GM12878 (cell line): ENCODE measurements around the gene TATDN2.

Experiments used
- ATF3 ChIP-seq: IDR thresholded peaks from 2 replicates; pipeline ENCODE4 v1.6.1; 2011; ENCODE audit warnings: low read depth, mild to moderate bottlenecking, low read length, moderate library complexity, borderline replicate concordance; ENCODE audit errors: extremely low read depth
- BACH1 ChIP-seq: fragments of 450-650 bp; IDR thresholded peaks from 2 replicates; pipeline ENCODE4 v1.6.1; 2017; ENCODE audit warnings: mild to moderate bottlenecking, borderline replicate concordance
- BCL11A ChIP-seq: IDR thresholded peaks from 2 replicates; pipeline ENCODE4 v1.6.1; 2011; ENCODE audit warnings: low read depth, low read length
- BCLAF1 ChIP-seq: fragments of 450-650 bp; IDR thresholded peaks from 2 replicates; pipeline ENCODE4 v1.6.1; 2017; ENCODE audit warnings: antibody characterized with exemption, mild to moderate bottlenecking, moderate library complexity
- CHD2 ChIP-seq: IDR thresholded peaks from 2 replicates; pipeline ENCODE4 v1.6.1; 2011; ENCODE audit warnings: low read depth, low read length, improper control_type of control experiment, borderline replicate concordance
- CREB1 ChIP-seq: IDR thresholded peaks from 2 replicates; pipeline ENCODE4 v1.6.1; 2012; ENCODE audit warnings: low read depth, mild to moderate bottlenecking, inconsistent platforms
- CTCF ChIP-seq, 3 experiments: IDR thresholded peaks in 2 of 3; conservative IDR thresholded peaks in 1 of 3; 2 replicates each; pipeline ENCODE4 v1.5.1; 2011; ENCODE audit warnings: low read depth in 3 of 3, low read length in 3 of 3, mild to moderate bottlenecking in 3 of 3, control low read depth in 2 of 3, moderate library complexity in 2 of 3, inconsistent platforms in 1 of 3, mixed read lengths in 1 of 3; ENCODE audit not compliant: control insufficient read depth in 2 of 3, insufficient read depth in 1 of 3; ENCODE audit errors: extremely low read depth in 1 of 3
- DPF2 ChIP-seq: fragments of 450-650 bp; IDR thresholded peaks from 2 replicates; pipeline ENCODE4 v1.6.1; 2017; ENCODE audit warnings: mild to moderate bottlenecking
- FOS ChIP-seq: IDR thresholded peaks from 3 replicates; pipeline ENCODE4 v1.6.1; 2011; ENCODE audit warnings: borderline replicate concordance; ENCODE audit not compliant: insufficient read length; ENCODE audit errors: extremely low read depth
- HDAC6 ChIP-seq: fragments of 200-600 bp; sonication (generic); IDR thresholded peaks from one replicate; pipeline ENCODE4 v1.8.0; 2017; ENCODE audit warnings: antibody characterized with exemption; ENCODE audit not compliant: unreplicated experiment
- PAX5 ChIP-seq: IDR thresholded peaks from 2 replicates; pipeline ENCODE4 v1.6.1; 2011; ENCODE audit warnings: low read depth, low read length, borderline replicate concordance
- SMAD1 ChIP-seq: fragments of 450-650 bp; IDR thresholded peaks from 2 replicates; pipeline ENCODE4 v1.6.1; 2018; ENCODE audit warnings: mild to moderate bottlenecking, low read depth; ENCODE audit not compliant: partially characterized antibody
- YBX1 ChIP-seq: fragments of 450-650 bp; IDR thresholded peaks from 2 replicates; pipeline ENCODE4 v1.6.1; 2016; ENCODE audit warnings: antibody characterized with exemption
- ZSCAN29 ChIP-seq: fragments of 450-650 bp; IDR thresholded peaks from 2 replicates; pipeline ENCODE4 v1.6.1; 2017; ENCODE audit warnings: mild to moderate bottlenecking, moderate library complexity

GRCh38 chr3:10248184-10248983 lies at the start of gene TATDN2:
- TF ChIP-seq CTCF (IDR thresholded peaks at IDR 0.05 in 2 of 3, conservative IDR thresholded peaks at IDR 0.05 in 1 of 3; ENCODE audit: control insufficient read depth in 2 of 3, extremely low read depth in 1 of 3, insufficient read depth in 1 of 3, low read depth in 3 of 3, low read length in 3 of 3): no peak
- TF ChIP-seq FOS: no peak
- TF ChIP-seq DPF2: peak; percentile 85
- TF ChIP-seq CHD2: 0 out of 2 replicates have a peak, but pooled peaks have one; percentile 53
- TF ChIP-seq CREB1: peak; percentile 80
- no peak for TF ChIP-seq PAX5
- no peak for TF ChIP-seq BCL11A
- peak; percentile 66; the same call in 1 of the 2 replicates for TF ChIP-seq ZSCAN29
- TF ChIP-seq BCLAF1: peak; percentile 46; the same call in 1 of the 2 replicates
- no peak for TF ChIP-seq YBX1
- TF ChIP-seq ATF3: no peak
- no peak for TF ChIP-seq SMAD1
- TF ChIP-seq HDAC6: no peak
- TF ChIP-seq BACH1: peak; percentile 82
